ENCODE results near the gene TRMU. TPM values are rescaled to one million over a fixed set of nuclear protein-coding genes. Genes with fewer than 3 reads are reported as not detected.

Gene TRMU
- total RNA-seq, 1 donor from 2014 or later: 38.2 TPM

- Mint-ChIP-seq H3K9me3 (ENCODE audit: unreplicated experiment) (peaks cover 2% of the 10 kb centered on the region), H3K4me3 (ENCODE audit: unreplicated experiment) (no peak overlapping the region), H3K36me3 (ENCODE audit: unreplicated experiment) (peaks cover 36% of the 10 kb centered on the region), H3K4me1 (ENCODE audit: unreplicated experiment) (peaks cover 9% of the 10 kb centered on the region), H3K27ac (ENCODE audit: unreplicated experiment) (no peak overlapping the region), H3K27me3 (ENCODE audit: unreplicated experiment) (no peaks in the 10 kb centered on the region)
- TF ChIP-seq, protein P1, sequence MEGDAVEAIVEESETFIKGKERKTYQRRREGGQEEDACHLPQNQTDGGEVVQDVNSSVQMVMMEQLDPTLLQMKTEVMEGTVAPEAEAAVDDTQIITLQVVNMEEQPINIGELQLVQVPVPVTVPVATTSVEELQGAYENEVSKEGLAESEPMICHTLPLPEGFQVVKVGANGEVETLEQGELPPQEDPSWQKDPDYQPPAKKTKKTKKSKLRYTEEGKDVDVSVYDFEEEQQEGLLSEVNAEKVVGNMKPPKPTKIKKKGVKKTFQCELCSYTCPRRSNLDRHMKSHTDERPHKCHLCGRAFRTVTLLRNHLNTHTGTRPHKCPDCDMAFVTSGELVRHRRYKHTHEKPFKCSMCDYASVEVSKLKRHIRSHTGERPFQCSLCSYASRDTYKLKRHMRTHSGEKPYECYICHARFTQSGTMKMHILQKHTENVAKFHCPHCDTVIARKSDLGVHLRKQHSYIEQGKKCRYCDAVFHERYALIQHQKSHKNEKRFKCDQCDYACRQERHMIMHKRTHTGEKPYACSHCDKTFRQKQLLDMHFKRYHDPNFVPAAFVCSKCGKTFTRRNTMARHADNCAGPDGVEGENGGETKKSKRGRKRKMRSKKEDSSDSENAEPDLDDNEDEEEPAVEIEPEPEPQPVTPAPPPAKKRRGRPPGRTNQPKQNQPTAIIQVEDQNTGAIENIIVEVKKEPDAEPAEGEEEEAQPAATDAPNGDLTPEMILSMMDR (IDR thresholded peaks at IDR 0.05): no peak
- no peak for DNase-seq (ENCODE audit: extremely low spot score, unreplicated experiment)
Observed at GRCh38 chr22:46288846-46289243, 46.7 kb upstream of the TRMU start.

GRCh38 chr22:46289244-46289891 lies 46.1 kb upstream of the TRMU start:
- no peak for DNase-seq (ENCODE audit: extremely low spot score, unreplicated experiment)

DNA sequence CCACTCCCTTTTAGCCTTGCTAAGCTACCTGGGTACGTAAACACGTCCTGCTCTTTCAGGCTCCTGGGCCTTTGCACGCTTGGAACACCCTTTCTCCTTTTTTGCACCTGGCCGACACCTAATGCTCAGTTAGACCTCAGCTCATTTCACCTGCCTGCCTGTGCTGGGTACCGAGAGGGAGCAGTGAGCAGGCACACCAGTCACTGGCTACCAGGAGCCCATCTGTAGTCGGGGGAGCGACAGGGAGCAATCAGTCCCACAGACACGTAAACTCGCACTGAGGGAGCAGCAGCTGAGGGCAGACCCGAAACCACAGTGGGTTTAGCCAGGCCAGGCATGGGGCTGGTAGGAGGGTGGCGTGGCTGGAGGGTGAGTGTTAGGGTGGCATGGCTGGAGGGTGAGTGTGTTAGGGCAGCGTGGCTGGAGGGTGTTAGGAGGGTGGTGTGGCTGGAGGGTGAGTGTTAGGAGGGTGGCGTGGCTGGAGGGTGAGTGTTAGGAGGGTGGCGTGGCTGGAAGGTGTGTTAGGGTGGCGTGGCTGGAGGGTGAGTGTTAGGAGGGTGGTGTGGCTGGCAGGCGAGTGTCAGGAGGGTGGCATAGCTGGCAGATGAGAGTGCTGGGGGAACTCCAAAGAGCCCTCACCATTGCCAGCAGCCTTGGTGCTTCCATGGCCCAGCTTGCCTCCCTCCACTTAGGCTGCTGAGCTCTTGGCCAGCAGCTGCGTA lies 45.2 kb upstream of the TRMU start:
- no peak for DNase-seq (ENCODE audit: extremely low spot score, unreplicated experiment)
- Mint-ChIP-seq H3K4me3 (ENCODE audit: unreplicated experiment) (no peak overlapping the region), H3K27me3 (ENCODE audit: unreplicated experiment) (no peaks in the 10 kb centered on the region), H3K9me3 (ENCODE audit: unreplicated experiment) (peaks cover 2% of the 10 kb centered on the region), H3K4me1 (ENCODE audit: unreplicated experiment) (peaks cover 12% of the 10 kb centered on the region), H3K36me3 (ENCODE audit: unreplicated experiment) (peaks cover 24% of the 10 kb centered on the region), H3K27ac (ENCODE audit: unreplicated experiment) (no peak overlapping the region)
- TF ChIP-seq, protein P1 (IDR thresholded peaks at IDR 0.05): no peak

More at GRCh38 chr22:46289244-46289891, 46.1 kb upstream of the TRMU start:
- Mint-ChIP-seq H3K36me3 (ENCODE audit: unreplicated experiment) (peaks cover 30% of the 10 kb centered on the region), H3K27me3 (ENCODE audit: unreplicated experiment) (no peaks in the 10 kb centered on the region), H3K27ac (ENCODE audit: unreplicated experiment) (no peak overlapping the region), H3K4me3 (ENCODE audit: unreplicated experiment) (no peak overlapping the region), H3K4me1 (ENCODE audit: unreplicated experiment) (peaks cover 9% of the 10 kb centered on the region), H3K9me3 (ENCODE audit: unreplicated experiment) (peaks cover 2% of the 10 kb centered on the region)
- TF ChIP-seq, protein P1 (IDR thresholded peaks at IDR 0.05): no peak

DNA sequence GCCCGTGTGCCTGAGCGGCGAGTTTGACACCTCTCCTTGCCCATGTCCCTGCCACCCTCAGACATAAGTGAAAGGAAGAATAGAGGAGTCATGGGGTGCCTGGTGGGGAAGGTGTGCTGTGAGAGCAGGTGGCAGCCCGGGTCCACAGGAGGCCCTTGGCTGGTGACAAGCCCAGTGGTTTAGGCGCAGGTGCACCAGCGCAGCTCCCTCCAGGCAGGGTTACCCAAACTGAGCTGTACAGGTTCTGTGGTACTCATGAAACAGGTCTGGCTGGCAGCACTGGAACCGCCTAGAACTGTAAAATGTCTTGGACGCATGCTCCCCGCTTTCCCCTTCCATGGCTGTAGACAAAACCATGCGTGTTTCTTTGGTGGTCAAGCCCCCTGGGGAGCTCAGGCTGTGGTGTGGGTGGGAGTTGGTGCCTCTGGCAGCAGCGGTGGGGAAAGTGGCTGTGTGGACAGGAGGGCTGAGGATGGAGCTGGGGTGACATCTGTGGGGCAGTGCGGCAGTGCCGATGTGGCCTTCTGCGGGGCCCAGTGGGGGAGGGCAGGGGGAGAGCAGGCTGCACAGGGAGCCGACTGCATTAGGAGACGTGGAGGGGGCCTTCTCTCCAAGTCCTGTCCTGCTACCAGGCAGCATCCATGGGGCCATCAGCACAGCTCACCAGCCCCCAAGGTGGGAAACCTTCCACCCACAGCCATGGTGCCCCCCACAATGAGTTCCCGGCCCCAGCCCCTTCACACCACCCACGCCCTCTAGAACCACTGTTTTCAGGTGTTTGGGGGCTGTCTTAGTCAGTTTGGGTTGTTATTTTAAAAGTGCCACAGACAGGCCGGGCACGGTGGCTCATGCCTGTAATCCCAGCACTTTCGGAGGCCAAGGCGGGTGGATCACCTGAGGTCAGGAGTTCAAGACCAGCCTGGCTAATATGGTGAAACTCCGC lies 44.4 kb upstream of the TRMU start:
- H3K27ac Mint-ChIP-seq (ENCODE audit: unreplicated experiment): no peak overlapping the region
- DNase-seq (ENCODE audit: extremely low spot score, unreplicated experiment): no peak
- no peaks in the 10 kb centered on the region for H3K27me3 Mint-ChIP-seq (ENCODE audit: unreplicated experiment)
- peaks cover 20% of the 10 kb centered on the region for H3K4me1 Mint-ChIP-seq (ENCODE audit: unreplicated experiment)
- H3K4me3 Mint-ChIP-seq (ENCODE audit: unreplicated experiment): no peak overlapping the region
- H3K36me3 Mint-ChIP-seq (ENCODE audit: unreplicated experiment): peaks cover 18% of the 10 kb centered on the region
- peaks cover 2% of the 10 kb centered on the region for H3K9me3 Mint-ChIP-seq (ENCODE audit: unreplicated experiment)
- TF ChIP-seq, protein P1 (IDR thresholded peaks at IDR 0.05): no peak

Data from osteocyte (in vitro differentiated cells).